Gastroesophageal sphincter (tissue), 4 donors: ENCODE data around the gene CDH23. TPM values are rescaled to one million over a fixed set of nuclear protein-coding genes. Genes with fewer than 3 reads are reported as not detected.

ENCODE experiments used
- ATAC-seq: fragments of 150-250 bp; one replicate; pipeline ENCODE4 v1.9.1; 2016; ENCODE audit warnings: mild to moderate bottlenecking, moderate library complexity
- H3K27ac ChIP-seq, 4 donors: fragments of 200-600 bp; sonication (generic) in 3 of 4; 1 replicate in 3 of 4; 2 replicates in 1 of 4; pipeline ENCODE4 v1.5.1; 2016 to 2019
- H3K27me3 ChIP-seq: fragments of 200-600 bp; sonication (generic); one replicate; pipeline ENCODE4 v1.5.1; 2019
- H3K36me3 ChIP-seq, 2 donors: fragments of 200-600 bp; sonication (generic); one replicate each; pipeline ENCODE4 v1.5.1; 2019; ENCODE audit warnings: control low read depth in 1 of 2
- H3K4me1 ChIP-seq, 3 donors: fragments of 200-600 bp; sonication (generic); 1 replicate in 2 of 3; 2 replicates in 1 of 3; pipeline ENCODE4 v1.5.1; 2016 to 2019; ENCODE audit warnings: control low read depth in 2 of 3
- H3K4me3 ChIP-seq, 2 donors: fragments of 200-600 bp; sonication (generic); one replicate each; pipeline ENCODE4 v1.5.1; 2019; ENCODE audit warnings: mild to moderate bottlenecking in 1 of 2, moderate library complexity in 1 of 2
- H3K9me3 ChIP-seq, 3 donors: fragments of 200-600 bp; sonication (generic); one replicate each; pipeline ENCODE4 v1.5.1; 2017 to 2019; ENCODE audit warnings: control low read depth in 2 of 3
- EP300 ChIP-seq: sonication (generic); formaldehyde crosslinking; IDR thresholded peaks from one replicate; pipeline ENCODE4 v1.6.1; 2017; ENCODE audit warnings: antibody characterized with exemption, mild to moderate bottlenecking
- POLR2A ChIP-seq, 2 donors: fragments of 450-650 bp; IDR thresholded peaks; one replicate each; pipeline ENCODE4 v1.6.1; 2017; ENCODE audit warnings: antibody characterized with exemption in 2 of 2, mild to moderate bottlenecking in 2 of 2, moderate library complexity in 1 of 2
- POLR2AphosphoS5 ChIP-seq: sonication (generic); formaldehyde crosslinking; IDR thresholded peaks from one replicate; pipeline ENCODE4 v1.6.1; 2017; ENCODE audit warnings: antibody characterized with exemption
- WGBS, 2 donors: methylation state at CpG; one replicate each; pipeline ENCODE4 v1.1.5; 2018; ENCODE audit warnings: low coverage in 1 of 2; 5-methylcytosine and 5-hydroxymethylcytosine counted together
- total RNA-seq, 4 donors: library from RNA; depleted of rRNA; stranded (reverse); fragments of >200 nt; gene quantifications; one replicate each; pipeline ENCODE4 v1.1.0, GENCODE V29; 2016
- TF ChIP-seq, protein P1 (sequence below), 4 experiments: fragments of 200-600 bp in 2 of 4; fragments of 450-650 bp in 2 of 4; sonication (generic) in 1 of 4; IDR thresholded peaks; one replicate each; pipeline ENCODE4 v1.5.1; 2017 to 2019; ENCODE audit warnings: antibody characterized with exemption in 4 of 4, mild to moderate bottlenecking in 2 of 4, moderate library complexity in 2 of 4

Gene CDH23
- total RNA-seq, 4 donors from 2014 or later: 5.1 to 33.5 (median 16.2) TPM

GRCh38 chr10:71515531-71516172 lies 118.9 kb downstream of the CDH23 start:
- TF ChIP-seq POLR2AphosphoS5: no peak
- TF ChIP-seq, protein P1, sequence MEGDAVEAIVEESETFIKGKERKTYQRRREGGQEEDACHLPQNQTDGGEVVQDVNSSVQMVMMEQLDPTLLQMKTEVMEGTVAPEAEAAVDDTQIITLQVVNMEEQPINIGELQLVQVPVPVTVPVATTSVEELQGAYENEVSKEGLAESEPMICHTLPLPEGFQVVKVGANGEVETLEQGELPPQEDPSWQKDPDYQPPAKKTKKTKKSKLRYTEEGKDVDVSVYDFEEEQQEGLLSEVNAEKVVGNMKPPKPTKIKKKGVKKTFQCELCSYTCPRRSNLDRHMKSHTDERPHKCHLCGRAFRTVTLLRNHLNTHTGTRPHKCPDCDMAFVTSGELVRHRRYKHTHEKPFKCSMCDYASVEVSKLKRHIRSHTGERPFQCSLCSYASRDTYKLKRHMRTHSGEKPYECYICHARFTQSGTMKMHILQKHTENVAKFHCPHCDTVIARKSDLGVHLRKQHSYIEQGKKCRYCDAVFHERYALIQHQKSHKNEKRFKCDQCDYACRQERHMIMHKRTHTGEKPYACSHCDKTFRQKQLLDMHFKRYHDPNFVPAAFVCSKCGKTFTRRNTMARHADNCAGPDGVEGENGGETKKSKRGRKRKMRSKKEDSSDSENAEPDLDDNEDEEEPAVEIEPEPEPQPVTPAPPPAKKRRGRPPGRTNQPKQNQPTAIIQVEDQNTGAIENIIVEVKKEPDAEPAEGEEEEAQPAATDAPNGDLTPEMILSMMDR (IDR thresholded peaks at IDR 0.05): no peak
- TF ChIP-seq EP300: no peak
- no peak for TF ChIP-seq POLR2A (IDR thresholded peaks at IDR 0.05)
- no peaks in the 10 kb centered on the region for H3K4me1 ChIP-seq
- no peak overlapping the region for H3K27ac ChIP-seq
- no peak for ATAC-seq
- no peaks in the 10 kb centered on the region for H3K27me3 ChIP-seq
- no peaks in the 10 kb centered on the region for H3K36me3 ChIP-seq
- no peaks in the 10 kb centered on the region for H3K9me3 ChIP-seq
- no peak overlapping the region for H3K4me3 ChIP-seq

DNA sequence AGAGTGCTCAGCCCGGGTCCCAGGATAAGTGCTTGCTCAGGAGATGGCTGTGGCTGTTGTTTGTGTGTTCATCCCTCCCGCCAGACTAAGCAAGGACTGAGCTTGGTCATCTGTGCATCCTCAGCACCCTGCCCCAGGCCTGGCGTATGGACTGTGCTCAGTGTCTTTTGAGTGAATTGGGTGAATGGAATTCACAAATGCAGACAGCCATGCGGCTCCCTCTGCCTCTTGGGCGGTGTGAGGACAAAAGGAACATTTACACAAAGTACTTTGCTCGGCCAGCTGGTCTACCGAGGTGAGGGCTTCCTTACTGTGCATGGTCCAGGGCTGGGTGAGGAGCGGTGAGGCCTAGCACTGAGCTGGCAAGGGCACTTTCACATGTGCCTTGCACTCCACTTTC lies 120.2 kb downstream of the CDH23 start:
- H3K4me1 ChIP-seq: no peaks in the 10 kb centered on the region
- WGBS, 2 donors: 63 to 93% methylated on average over 4 to 5 of the region's 8 CpGs
- no peak overlapping the region for H3K4me3 ChIP-seq
- H3K36me3 ChIP-seq: no peaks in the 10 kb centered on the region
- no peaks in the 10 kb centered on the region for H3K27me3 ChIP-seq
- H3K9me3 ChIP-seq: no peaks in the 10 kb centered on the region
- TF ChIP-seq, protein P1 (IDR thresholded peaks at IDR 0.05): no peak
- TF ChIP-seq EP300 (no peak), POLR2AphosphoS5 (no peak), POLR2A (IDR thresholded peaks at IDR 0.05) (no peak)
- no peak for ATAC-seq
- H3K27ac ChIP-seq: no peak overlapping the region

GRCh38 chr10:71517298-71518169 lies 120.8 kb downstream of the CDH23 start:
- ATAC-seq: no peak
- Histone ChIP-seq H3K27me3 (no peaks in the 10 kb centered on the region), H3K9me3 (no peaks in the 10 kb centered on the region), H3K36me3 (no peaks in the 10 kb centered on the region), H3K4me3 (no peak overlapping the region), H3K27ac (no peak overlapping the region), H3K4me1 (no peaks in the 10 kb centered on the region)
- TF ChIP-seq POLR2AphosphoS5 (no peak), POLR2A (IDR thresholded peaks at IDR 0.05) (no peak), EP300 (no peak)
- TF ChIP-seq, protein P1 (IDR thresholded peaks at IDR 0.05): no peak
- WGBS, 2 donors: 76% methylated on average over 7 of the region's 18 CpGs; no CpG with 5 or more reads in 1 of the 2 donors

DNA sequence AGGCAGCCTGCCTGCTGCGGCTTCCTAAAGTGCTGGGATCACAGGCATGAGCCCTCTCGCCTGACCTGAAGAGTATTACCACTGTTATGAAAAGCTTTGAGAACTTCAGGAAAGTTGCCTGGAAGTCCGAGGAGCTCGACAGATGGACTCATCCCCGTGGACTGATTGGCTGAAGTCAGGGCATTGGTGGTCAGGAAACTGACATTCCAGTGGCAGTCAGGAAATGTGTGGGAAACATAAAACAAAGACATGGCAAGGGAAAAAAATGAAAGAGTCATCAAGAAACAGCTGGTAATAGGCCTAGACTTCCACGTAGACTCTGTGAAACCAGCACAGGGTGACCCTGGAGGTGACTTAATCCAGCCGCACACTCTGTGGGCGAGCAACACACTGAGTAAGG lies 123.3 kb downstream of the CDH23 start:
- ATAC-seq: no peak
- H3K4me3 ChIP-seq: no peak overlapping the region
- no peaks in the 10 kb centered on the region for H3K27me3 ChIP-seq
- H3K36me3 ChIP-seq: no peaks in the 10 kb centered on the region
- no peaks in the 10 kb centered on the region for H3K4me1 ChIP-seq
- no peak for TF ChIP-seq EP300
- TF ChIP-seq, protein P1 (IDR thresholded peaks at IDR 0.05): no peak
- TF ChIP-seq POLR2AphosphoS5: no peak
- TF ChIP-seq POLR2A (IDR thresholded peaks at IDR 0.05): no peak
- no peaks in the 10 kb centered on the region for H3K9me3 ChIP-seq
- H3K27ac ChIP-seq: no peak overlapping the region
- WGBS, 2 donors: 66 to 94% methylated on average over 2 to 6 of the region's 8 CpGs
